GM12891 (cell line): ENCODE data around the gene MYO5B.
A peak's percentile ranks its signal among the peaks of the same experiment; 100 is the strongest.

ENCODE experiments used
- DNase-seq: peaks from one replicate; pipeline ENCODE4 v3.0.0; 2011; ENCODE audit warnings: low spot score; ENCODE audit not compliant: insufficient read length
- FAIRE-seq: peaks from 2 replicates; lab custom pipeline; 2011; peaks lifted over from hg19 to GRCh38; lab: Jason Lieb, UNC
- PAX5 ChIP-seq: IDR thresholded peaks from 2 replicates; pipeline ENCODE4 v1.6.1; 2011; ENCODE audit warnings: low read length, moderate library complexity, mild to moderate bottlenecking; ENCODE audit not compliant: insufficient read depth, severe bottlenecking
- POLR2A ChIP-seq: IDR thresholded peaks from 2 replicates; pipeline ENCODE4 v1.6.1; 2011; ENCODE audit warnings: low read depth, low read length, control low read depth
- POLR2AphosphoS5 ChIP-seq: IDR thresholded peaks from 2 replicates; pipeline ENCODE4 v1.6.1; 2011; ENCODE audit warnings: low read depth, low read length, control low read depth
- POU2F2 ChIP-seq: IDR thresholded peaks from 2 replicates; pipeline ENCODE4 v1.6.1; 2011; ENCODE audit warnings: low read depth, mild to moderate bottlenecking, control low read depth, low read length, moderate library complexity
- SPI1 ChIP-seq: IDR thresholded peaks from 2 replicates; pipeline ENCODE4 v1.6.1; 2011; ENCODE audit warnings: low read depth, low read length, control low read depth
- TAF1 ChIP-seq: IDR thresholded peaks from 2 replicates; pipeline ENCODE4 v1.6.1; 2011; ENCODE audit warnings: low read depth, low read length, control low read depth

MYO5B gene

DNA sequence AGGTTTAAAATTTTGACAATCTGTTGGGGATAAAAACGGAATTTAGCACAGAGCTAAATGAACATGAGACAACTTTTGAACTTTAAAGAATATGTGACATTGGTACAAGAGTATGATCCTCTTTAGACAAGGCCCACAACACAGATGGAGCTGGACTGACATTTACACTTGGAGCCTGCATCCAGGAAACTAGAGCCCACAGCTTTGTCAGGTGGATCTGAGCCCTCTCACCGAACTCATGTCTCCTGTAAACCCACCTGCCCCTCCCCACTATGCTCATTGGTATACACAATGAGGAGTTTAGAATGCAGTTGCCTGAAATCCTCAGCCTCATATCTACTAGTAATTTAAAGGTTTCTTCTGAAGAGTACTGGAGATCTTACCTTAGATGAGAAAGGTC is 359.5 kb downstream of the MYO5B start:
- TF ChIP-seq POU2F2 (no peak), SPI1 (no peak), PAX5 (no peak), POLR2AphosphoS5 (no peak), TAF1 (no peak), POLR2A (no peak)
- FAIRE-seq (no peak), DNase-seq (no peak)

DNA sequence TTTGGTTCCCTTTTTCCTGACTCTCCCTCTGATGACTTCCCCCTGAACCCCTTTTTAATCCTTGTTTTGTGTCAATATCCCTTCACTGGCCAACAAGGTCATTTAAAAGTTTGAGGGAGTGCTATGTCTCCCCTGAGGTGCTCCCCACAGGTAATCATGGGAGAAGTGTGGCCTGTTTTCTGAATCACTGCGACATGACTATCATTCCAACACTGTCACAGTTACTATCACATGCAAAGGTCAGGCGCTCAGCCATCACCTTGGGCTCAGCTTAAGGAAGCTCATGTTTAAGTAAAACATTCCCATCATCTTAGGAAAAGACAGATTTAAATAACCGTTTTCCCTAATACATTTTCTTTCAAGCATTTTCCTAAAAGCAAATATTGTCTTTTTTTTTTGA is 360.7 kb downstream of the MYO5B start:
- FAIRE-seq: no peak
- no peak for DNase-seq
- TF ChIP-seq POLR2A: no peak
- no peak for TF ChIP-seq TAF1
- no peak for TF ChIP-seq SPI1
- TF ChIP-seq POLR2AphosphoS5: no peak
- no peak for TF ChIP-seq PAX5
- no peak for TF ChIP-seq POU2F2

DNA sequence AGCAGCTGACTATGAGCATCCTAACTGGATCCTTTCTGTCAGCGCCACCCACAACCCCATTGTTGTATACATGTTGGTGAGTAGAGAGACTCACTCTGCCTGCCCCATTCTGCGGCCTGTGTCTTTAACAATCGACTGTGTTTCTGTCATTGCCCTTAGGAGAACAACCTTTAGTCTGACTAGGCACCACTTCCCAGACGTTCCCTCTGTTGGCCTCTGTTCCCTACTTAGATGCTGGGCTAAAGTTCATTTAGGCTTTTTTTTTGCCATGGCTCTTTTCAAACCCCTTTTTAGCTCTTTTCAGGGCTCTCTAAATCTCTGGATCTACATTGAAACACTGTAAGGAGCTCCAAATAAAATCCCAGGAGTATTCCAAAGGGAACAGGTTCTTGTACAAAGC is 361.1 kb downstream of the MYO5B start:
- no peak for DNase-seq
- no peak for FAIRE-seq
- TF ChIP-seq SPI1: no peak
- TF ChIP-seq TAF1: no peak

DNA sequence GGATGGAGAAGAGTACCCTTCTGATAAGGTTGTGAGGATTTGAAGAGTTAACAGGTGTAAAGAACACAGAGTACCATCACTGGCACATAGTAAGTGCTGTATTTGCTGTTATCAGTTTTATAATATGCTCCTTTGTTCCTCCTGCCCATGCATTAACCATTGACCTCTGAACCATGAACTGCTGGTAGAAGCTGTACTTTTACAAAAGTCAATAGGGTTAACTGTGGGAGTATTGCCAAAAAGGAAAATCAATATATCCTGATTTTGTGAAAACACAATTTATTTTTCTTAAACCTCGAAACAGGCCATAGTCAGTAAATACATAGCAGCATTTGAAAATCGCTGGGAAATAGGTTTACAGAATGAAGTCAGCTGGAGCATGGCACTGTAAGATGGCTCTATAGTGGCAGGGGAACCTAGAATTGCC is 362.7 kb downstream of the MYO5B start:
- DNase-seq (no peak), FAIRE-seq (no peak)
- TF ChIP-seq POU2F2 (no peak), TAF1 (no peak), POLR2AphosphoS5 (no peak), SPI1 (no peak), PAX5 (no peak), POLR2A (no peak)

DNA sequence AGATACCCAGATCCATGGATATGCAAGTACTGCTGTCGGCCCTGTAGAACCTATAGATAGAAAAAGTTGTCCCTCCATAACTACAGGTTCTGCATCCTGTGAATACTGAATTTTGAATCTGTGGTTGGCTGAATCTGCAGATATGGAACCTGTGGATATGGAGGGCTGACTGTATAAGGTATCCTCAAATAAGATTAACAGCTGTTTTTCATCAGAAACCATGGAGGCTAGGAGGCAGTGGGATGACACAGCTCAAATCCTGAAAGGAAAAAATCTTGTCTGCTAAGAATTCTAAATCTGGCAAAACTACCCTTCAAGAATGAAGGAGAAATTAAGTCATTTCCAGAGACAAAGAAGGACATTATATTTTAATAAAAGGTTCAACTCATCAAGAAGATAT is 367.0 kb downstream of the MYO5B start:
- DNase-seq (no peak), FAIRE-seq (no peak)
- TF ChIP-seq SPI1: no peak
- TF ChIP-seq PAX5: no peak
- no peak for TF ChIP-seq TAF1
- TF ChIP-seq POU2F2: no peak
- no peak for TF ChIP-seq POLR2A
- no peak for TF ChIP-seq POLR2AphosphoS5

DNA sequence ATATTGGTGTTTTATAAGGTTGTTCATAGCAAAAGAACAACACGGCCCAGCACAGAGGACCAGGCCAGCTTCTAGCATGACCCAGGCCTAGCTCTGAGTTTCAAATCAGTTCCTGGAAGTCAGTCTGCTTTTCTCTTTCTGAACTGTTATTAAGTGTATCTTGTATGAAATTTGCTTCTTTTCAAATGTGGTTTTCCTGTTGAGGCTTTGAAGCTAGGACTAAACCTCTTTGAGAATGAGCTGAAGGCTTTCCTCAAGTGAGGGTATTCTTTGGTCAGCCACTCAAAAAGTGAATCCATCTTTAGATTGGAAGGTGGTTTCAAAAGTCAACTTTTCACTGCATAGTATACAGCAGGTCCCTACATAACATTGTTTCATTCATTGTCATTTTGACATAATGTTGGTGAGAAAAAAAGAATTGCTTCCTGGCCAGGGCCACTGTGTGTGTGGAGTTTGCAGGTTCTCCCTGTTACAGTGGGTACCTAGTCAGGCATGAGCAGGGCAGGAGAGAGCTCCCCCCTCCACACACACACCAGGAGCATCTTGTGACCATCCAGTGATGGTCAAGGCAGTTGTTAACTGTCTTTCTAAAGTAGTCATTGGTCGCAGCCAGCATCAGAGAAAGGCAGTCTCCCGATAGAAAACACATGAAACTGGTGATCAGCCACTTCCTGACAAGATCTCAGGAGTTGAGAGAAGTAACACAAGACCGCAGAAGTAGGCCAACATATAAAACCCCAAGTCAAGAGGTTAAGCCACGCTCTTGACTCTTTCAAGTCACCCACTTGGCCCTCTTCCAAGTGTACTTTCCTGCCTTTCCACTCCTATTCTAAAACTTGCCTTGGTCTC is 374.9 kb downstream of the MYO5B start:
- TF ChIP-seq POLR2A: no peak
- no peak for TF ChIP-seq POLR2AphosphoS5
- TF ChIP-seq TAF1: no peak
- TF ChIP-seq SPI1: no peak
- TF ChIP-seq PAX5: no peak
- no peak for TF ChIP-seq POU2F2
- FAIRE-seq: peak; percentile 23
- DNase-seq: no peak

DNA sequence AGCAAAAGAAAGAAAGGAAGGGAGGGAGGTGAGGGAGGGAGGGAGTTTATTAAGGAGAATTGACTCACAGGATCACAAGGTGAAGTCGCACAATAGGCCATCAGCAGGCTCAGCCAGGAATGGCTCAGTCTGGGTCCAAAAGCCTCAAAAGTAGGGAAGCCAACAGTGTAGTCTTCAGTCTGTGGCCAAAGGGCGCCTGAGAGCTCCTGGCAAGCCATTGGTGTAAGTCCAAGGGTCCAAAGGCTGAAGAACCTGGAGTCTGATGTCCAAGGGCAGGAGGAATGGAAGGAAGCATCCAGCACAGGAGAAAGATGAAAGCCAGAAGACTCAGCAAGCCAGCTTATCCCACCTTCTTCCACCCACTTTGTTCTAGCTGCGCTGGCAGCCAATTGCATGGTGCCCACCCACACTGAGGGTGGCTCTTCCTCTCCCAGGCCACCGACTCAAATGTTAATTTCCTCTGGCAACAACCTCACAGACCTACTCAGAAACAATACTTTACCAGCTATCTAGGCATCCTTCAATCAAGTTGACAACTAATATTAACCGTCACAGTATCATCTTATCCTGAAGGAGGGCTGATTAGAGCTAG is 375.8 kb downstream of the MYO5B start:
- no peak for FAIRE-seq
- DNase-seq: no peak
- TF ChIP-seq PAX5 (no peak), POLR2AphosphoS5 (no peak), POU2F2 (no peak), SPI1 (no peak), POLR2A (no peak), TAF1 (no peak)

DNA sequence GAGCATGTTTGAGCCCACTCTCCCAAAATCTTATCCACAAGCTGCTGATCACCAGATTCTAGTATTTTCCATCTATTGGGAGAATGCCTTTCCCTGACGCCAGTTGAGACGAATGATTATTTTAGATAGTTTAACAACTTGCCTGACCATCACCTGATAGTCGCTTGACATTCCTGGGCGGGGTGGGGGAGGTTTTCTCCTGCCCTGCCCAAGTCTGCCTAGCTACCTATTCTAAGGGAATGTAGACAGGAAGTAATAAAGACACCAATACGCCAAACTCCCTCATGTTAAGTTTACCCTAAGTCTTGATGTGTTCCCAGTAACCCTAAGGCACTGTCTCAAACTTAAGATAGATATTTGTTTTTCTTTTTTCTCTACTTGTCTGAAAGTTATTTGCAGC is 377.0 kb downstream of the MYO5B start:
- DNase-seq (no peak), FAIRE-seq (no peak)
- no peak for TF ChIP-seq SPI1
- no peak for TF ChIP-seq POU2F2
- no peak for TF ChIP-seq POLR2A
- no peak for TF ChIP-seq PAX5
- TF ChIP-seq TAF1: no peak
- no peak for TF ChIP-seq POLR2AphosphoS5

DNA sequence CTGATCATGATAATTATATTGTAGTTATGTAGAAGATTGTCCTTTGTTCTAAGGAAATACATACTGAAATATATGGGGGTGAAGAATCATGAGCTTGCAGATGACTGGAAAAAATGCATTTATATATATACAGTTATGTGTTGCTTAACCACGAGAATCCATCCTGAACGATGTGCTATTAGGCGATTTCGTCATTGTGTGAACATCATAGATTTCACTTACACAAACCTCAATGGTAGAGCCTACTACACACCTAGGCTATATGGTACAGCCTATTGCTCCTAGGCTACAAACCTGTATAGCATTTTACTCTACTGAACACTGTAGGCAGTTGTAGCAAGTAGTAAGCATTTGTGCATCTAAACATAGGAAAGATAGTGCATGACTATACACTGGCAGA is 379.0 kb downstream of the MYO5B start:
- TF ChIP-seq PAX5 (no peak), POU2F2 (no peak), SPI1 (no peak), POLR2A (no peak), TAF1 (no peak), POLR2AphosphoS5 (no peak)
- no peak for FAIRE-seq
- DNase-seq: no peak

DNA sequence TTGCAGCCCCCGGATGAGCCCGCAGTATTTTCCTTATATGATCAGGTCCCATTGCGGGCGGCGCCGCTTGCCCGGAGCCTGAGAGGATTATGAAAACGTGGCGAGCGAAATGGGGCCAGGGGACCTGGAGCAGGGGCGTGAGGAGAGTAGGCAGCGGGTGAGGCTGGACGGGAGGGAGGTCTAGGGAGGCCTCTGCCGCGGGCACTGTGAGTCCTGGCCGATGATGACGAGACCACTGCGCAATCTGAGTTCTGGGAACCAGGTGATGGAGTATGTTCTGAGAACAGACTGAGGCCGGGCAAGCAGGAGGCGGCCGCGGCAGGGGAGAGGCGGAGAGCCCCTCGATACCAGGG is 380.8 kb downstream of the MYO5B start:
- FAIRE-seq: no peak
- DNase-seq: no peak

More for the DNA sequence above, 380.8 kb downstream of the MYO5B start:
- TF ChIP-seq TAF1 (no peak), POLR2AphosphoS5 (no peak), POLR2A (no peak), PAX5 (no peak), POU2F2 (no peak), SPI1 (no peak)
